Stimulated activated CD8-positive, alpha-beta memory T cell treated with anti-CD3 and anti-CD28 coated beads, Interleukin-15, amount 100 ng/mL, for 24 hours (primary cell): ENCODE data around the gene TMEM139.

Experiments
- DNase-seq: peaks from one replicate; pipeline ENCODE4 v3.0.0-alpha.2; 2020; ENCODE audit warnings: low read depth

TMEM139 gene

DNA sequence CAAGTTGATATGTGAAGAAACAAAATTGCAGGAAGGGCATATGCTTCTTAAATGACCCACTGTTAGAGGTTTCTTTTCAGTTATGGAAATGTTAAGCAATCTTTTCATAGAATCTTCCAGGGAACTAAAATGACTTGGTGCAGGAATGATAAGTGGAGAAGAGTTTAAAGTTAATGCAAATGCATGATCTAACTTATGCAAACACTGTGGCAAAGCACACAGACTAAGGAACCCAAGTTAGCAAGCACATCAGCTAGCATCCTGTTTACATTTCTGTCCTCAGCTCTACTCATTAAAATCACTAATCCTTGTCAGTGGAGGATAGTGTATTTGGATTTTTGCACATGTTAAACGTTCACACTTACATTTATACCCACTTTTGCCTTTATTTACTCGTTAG lies 40.5 kb downstream of the TMEM139 start:
- DNase-seq: no peak

DNA sequence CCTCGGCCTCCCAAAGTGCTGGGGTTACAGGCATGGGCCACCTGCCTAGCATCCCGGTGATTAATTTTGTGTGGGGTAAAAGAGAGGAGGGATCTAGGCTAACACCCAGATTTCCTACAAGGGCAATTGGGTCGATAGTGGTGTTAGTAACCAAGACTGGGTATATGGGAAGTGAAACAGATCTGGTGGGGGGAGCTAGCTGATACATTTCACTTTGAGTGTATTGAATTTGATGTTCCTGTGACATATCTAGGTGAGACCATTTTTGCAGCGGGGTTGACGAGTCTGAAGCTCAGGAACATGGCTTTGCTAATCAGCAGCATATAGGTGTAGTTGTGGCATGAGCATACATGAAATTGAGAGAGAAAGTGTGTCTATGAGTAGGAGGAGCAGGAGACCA lies 43.1 kb downstream of the TMEM139 start:
- DNase-seq: no peak

DNA sequence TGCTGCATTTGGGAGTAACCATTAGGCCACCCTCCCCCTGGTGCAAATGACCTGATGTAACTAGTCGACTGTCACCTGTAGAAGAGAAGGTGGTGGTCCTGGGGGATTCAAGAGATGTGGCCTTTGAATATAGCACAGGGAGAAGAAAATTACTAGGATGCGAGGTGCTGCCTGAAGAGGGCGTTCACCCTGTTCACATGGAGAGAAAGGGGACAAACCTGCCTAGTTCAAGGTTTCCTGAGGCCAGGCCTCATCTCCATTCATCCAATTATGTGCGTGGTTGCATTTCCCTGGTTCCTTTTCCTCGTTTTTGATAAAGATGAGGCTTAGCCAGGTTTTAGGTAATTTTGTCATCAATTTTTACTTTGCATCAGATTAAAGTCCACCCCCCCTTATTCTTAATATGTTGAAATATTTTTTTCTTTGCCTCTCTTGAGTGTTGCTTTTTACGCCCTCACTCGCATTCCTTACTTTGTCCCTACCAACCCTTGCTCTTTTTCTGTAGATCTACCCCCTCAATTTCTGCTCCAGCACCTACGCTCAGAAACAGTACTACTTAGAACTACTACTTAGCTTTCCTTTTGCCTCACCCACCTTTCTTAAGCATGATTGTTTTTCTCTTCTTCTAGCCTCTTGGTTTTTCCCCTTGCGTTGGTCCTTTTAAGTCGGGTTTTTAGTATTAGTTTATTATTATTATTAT lies 44.9 kb downstream of the TMEM139 start:
- DNase-seq: no peak

DNA sequence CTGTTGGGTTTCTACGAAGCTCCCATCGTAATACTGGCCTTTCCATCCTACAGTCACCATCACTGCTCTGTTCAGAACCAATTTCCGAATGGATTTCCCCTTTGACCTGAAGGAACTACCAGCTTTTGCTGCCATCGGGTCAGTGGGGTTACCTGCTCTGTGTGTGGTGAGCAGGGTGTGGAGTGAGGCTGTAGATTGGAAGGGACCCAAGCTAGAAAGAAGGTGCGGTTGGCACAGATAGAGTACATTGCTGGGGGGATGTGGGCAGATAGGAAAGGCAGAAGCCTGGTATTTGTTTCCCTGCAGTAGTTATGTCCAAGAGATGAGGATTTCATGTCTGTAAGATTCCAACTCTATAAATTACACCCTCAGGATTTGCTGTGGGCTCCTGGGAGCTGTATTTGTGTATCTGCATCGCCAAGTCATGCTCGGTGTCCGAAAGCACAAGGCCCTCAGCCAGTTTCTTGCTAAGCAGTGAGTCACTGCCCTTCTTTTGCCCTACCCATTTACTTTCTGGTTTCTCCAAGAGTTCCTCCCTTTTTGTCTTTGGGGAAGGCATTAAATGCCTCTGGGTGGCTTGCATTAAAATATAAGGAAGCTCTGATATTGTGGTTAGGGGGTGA lies 46.5 kb downstream of the TMEM139 start:
- DNase-seq: no peak

DNA sequence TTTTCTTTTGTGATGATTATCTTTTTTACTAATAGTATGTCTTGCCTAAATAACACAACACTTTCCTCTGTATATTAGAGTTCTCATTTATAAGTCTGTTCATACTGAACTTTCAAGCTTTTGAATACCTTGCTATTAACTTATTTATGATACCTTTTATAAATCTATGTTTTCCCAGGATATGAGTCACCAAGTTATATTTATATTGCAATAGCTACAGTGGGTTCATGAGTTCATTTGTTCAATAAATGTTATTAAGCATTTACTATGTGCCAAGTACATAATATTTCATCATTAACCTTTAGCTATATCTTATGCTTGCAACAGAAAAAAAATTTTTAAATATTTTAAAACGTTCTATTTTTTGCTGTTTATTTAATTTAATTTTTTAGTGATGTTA lies 49.5 kb downstream of the TMEM139 start:
- no peak for DNase-seq

DNA sequence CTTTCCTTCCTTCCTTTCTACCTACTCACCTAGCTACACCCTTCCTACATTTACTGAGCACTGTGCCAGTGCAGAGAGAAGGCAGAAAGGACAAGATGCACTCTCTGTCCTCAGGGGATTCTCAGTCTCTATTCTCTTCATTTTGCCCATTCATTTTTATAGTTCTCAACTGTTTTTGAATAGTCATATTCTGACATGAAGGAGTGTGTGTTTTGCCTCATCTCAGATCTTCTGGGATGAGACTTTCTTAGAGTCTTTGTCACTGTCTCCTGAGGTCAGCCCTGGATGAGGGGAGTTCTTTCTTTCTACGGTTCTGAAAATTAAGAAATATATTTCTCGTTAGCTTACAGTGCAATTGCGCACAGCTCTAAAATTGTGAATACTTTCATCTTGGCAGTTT lies 52.5 kb downstream of the TMEM139 start:
- no peak for DNase-seq
